C4-2B (cell line): ENCODE data around the gene AGFG2.

Experiments
- H3K27ac ChIP-seq: fragments of 450-650 bp; 2 replicates; pipeline ENCODE4 v1.5.1; 2017
- CTCF ChIP-seq: fragments of 450-650 bp; conservative IDR thresholded peaks from 2 replicates; pipeline ENCODE4 v1.5.1; 2017; ENCODE audit warnings: mild to moderate bottlenecking
- ZFX ChIP-seq: fragments of 450-650 bp; IDR thresholded peaks from 2 replicates; pipeline ENCODE4 v1.6.1; 2017

AGFG2 gene

GRCh38 chr7:100591596-100591995 lies 52.6 kb downstream of the AGFG2 start:
- H3K27ac ChIP-seq, result no peak overlapping the region
- TF ChIP-seq CTCF (no peak), ZFX (no peak)

DNA sequence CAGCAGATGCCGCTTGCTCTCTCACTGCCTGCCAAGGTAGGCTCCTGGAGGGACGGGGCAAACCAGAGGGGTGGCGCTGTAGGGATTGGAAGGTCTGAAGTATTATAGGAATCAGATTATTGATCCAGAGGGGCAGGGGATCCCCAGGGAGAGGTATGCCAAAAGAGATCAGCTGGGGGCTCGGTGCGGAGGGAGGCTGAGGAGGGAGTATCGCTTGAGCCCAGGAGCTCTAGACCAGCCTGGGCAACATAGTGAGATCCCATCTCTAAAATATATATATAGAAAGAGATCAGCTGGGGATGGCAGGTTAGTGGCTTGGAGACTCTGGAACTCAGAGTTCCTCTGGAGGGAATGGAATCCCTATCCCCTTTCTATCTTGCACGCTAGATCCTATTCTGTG lies 56.2 kb downstream of the AGFG2 start:
- TF ChIP-seq ZFX (no peak), CTCF (no peak)
- H3K27ac ChIP-seq, result no peak overlapping the region

DNA sequence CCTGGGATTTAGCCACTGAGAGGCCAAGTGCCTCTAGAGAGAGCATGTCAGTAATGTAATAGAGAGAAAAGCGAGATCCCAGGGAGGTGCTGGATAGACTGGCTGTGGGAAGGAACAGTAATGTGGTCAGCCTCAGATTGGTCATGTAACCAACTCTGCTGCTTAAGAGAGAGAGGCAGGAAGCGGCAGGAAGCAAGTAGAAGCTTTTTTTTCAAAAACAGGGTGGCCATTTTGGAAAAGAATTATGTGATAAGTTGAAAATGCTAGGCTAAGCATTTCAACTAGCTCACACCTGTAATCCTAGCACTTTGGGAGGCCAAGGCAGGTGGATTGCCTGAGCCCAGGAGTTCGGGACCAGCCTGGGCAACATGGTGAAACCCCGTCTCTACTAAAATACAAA lies 59.4 kb downstream of the AGFG2 start:
- H3K27ac ChIP-seq, result no peak overlapping the region
- TF ChIP-seq CTCF, result no peak
- no peak for TF ChIP-seq ZFX

- TF ChIP-seq ZFX (no peak), CTCF (no peak)
- H3K27ac ChIP-seq, result no peak overlapping the region
Observed at GRCh38 chr7:100599911-100600729, 61.1 kb downstream of the AGFG2 start.

- no peak for TF ChIP-seq CTCF
- H3K27ac ChIP-seq, result no peak overlapping the region
Observed at GRCh38 chr7:100600730-100601038, 61.7 kb downstream of the AGFG2 start.

- no peak overlapping the region for H3K27ac ChIP-seq
- TF ChIP-seq ZFX (no peak), CTCF (no peak)
Observed at GRCh38 chr7:100602889-100603725, 64.1 kb downstream of the AGFG2 start.

GRCh38 chr7:100603726-100604027 lies 64.7 kb downstream of the AGFG2 start:
- peak overlapping the region; percentile 68; the same call in 1 of the 2 replicates for H3K27ac ChIP-seq
- TF ChIP-seq ZFX (no peak), CTCF (no peak)
